Superior temporal gyrus (tissue), 1 donor: Measurements from ENCODE around the gene DPP6.
"Not testable (repeated sequence)": the region's sequence is repeated elsewhere in the genome, so short reads cannot be mapped to it uniquely, and the experiment has no call there.

Experiments
- DNase-seq: peaks from one replicate; pipeline ENCODE4 v3.0.0-alpha.2; 2016; ENCODE audit errors: extremely low spot score

The DPP6 gene

GRCh38 chr7:154072395-154073181 is 20.4 kb downstream of the DPP6 start:
- DNase-seq: not testable (repeated sequence)

DNA sequence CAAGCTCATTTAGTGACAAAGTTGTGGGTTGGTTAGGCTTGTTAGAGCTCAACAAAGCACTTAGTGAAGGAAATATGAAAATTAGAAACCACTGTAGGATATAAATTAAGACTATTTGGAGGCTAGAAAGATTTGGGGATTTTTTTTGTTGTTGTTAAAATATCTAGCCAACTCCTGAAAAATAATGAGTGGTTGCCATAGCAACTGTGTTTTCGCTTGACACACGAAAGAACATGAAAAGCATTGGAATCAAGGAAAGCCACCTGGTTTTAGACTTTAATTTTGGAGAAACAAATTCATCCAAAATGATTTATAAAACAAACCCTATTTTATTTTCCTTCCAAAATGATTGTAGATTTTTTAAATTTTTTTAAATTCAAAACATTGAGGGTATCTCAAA is 26.3 kb downstream of the DPP6 start:
- DNase-seq: not testable (repeated sequence)

- not testable (repeated sequence) for DNase-seq
Observed at GRCh38 chr7:154080249-154080648, 28.1 kb downstream of the DPP6 start.

- DNase-seq: peak; percentile 60
Observed at GRCh38 chr7:154087037-154087725, 35.0 kb downstream of the DPP6 start.

DNA sequence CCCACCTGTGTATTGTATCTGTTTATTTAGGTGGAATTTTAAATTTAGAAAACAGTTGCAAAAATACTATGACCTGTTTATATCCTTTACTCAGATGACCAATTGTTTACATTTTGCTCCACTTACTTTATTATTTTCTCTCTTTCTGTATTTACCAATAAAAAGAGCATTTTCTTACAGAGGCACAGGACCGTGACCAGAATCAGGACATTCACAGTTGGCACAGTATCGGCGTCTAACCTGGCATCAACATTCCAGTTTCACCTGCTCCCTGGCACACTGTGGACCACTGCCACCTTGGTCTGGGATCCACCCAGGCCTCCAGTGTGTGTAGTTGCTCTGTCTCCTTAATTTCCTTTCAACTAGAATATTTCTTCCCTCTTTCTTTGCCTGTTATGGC is 39.9 kb downstream of the DPP6 start:
- DNase-seq: not testable (repeated sequence)

DNA sequence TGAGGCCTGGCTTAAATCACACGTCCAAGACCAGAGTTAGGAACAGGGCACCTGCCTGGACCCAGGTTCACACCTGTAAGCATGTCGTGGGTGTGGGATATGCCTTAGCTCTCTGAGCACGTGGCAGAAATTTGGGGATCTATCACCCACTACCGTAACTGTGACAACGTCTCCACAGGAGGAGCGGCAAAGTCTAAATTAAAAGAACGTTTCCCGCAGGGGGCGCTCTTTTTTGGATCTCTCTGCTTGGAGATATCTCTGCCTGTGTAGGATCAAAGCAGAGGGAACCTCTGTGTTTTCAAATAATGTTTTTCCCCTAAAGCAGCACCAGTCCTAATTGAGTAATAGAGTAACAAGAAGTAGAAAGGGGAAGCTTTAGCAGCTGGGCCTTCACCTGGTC is 43.0 kb downstream of the DPP6 start:
- DNase-seq: not testable (repeated sequence)

- not testable (repeated sequence) for DNase-seq
Observed at GRCh38 chr7:154105063-154105462, 52.9 kb downstream of the DPP6 start.

DNA sequence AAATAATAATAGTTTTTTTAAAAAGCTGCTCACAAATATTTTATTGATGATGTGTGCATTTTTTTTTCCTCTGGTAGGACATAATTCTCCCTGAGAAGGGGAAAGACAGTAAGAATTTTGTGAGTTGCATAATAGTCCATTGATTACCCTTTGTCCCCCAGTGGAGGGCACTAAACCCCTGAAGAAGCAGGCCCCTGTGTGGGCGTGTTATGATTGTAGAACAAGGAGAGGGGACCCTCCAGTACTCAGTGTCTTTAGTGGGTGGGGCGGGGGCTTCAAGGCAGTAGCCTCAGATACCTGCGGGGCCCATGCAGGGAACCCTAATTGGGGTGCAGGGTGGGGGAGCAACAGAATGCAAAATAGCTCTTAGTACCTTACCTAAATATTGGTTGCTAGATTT is 57.4 kb downstream of the DPP6 start:
- DNase-seq: not testable (repeated sequence)

DNA sequence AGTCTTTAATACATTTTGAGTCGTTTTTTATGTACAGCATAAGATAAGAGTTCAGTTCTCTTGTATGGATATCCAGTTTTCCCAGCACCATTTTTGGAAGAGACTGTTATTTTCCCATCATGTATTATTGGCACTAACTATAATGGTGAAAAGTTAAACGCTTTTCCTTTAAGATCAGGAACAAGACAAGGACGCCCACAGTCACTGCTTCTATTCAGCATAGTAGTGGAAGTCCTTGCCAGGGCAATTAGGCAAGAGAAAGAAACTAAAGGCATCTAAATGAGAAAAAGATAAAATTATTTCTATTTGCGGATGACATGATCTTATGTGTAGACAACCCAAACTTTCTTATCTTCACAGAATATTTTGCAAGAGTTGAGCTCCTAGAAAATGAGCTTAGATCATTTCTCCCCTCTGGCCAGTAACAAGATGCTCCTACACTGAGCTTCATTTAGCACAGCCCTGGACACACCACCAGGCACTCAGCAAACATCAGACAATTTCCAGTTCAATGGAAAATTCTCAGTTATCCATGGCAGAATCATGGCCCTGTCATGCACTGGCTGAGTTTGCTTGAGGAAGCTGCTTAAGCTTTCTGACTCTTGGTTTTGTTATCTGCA is 61.6 kb downstream of the DPP6 start:
- not testable (repeated sequence) for DNase-seq

DNA sequence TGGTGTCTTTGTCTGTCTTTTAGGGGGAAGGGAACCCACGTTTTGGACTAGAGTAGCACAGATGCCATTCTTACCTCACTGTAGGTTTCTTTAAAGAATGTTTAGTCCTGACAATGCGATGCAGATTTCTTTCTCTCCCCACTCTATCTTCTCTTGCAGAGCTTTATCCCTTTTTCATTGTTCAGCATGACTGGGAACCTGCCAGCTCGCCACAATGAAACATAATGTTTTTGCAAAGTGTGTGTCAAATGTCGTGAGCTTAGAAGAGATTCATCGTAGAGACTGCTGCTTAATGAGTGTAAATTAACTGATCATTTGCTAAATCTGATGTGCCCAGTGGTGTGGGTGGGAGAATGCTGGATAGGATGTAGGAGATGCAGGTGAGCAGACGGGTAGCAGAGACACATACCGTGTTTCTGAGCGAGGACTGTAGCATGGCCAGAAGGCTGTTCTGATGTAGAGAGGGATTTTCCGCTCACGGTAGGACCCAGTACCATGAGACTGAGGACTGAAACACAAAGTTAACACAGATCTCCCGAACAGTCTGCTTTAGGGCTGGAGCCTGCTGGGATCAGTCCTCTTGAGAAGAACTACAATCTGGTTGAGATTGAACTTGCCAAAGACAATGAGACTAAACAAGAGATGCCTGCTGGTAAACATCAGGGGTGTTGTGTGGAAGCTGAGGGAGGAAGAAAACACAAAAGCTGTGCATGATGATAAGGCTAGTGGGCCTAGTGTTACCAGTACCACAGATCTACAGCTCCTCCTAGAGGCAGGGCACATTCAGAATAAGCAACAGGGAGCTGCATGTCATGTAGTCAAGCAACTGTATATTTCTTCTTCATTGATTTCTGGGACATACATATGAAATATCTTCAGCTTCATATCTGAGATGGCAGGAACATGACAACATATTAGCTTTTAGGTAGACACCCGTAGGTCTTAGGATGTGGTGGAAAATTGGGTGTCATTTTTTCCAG is 65.5 kb downstream of the DPP6 start:
- not testable (repeated sequence) for DNase-seq

DNA sequence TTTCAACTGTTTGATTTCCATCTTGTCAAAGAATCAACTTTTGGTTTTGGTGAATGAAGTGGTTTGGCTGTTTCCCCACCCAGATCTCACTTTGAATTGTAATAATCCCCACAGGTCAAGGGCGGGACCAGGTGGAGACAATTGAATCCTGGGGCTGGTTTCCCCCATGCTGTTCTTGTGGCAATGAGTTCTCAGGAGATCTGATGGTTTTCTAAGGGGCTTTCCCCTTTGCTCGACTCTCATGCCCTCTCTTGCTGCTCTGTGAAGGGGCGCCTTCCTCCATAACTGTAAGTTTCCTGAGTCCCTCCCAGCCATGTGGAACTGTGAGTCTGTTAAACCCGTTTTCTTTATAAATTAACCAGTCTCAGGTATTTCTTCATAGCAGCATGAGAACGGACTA is 68.6 kb downstream of the DPP6 start:
- not testable (repeated sequence) for DNase-seq

GRCh38 chr7:154122720-154123119 is 70.5 kb downstream of the DPP6 start:
- DNase-seq: not testable (repeated sequence)

DNA sequence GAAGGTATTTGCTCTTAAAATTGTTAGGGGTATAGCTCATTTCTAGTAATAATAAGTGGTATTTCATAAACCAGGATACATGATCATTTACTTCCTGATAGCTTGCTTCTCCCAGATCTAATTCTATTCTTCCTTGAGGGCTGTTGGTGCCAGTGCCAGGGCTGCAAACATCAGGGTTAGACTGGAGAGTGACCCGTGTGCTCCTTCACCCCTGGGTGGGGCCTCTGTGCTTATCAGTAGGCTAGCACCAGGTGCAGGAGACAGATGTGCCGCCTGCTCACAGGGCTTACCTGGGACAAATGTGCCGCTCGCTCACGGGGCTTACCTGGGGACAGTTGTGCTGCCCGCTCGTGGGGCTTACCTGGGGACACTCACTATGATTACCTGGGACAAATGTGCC is 71.2 kb downstream of the DPP6 start:
- not testable (repeated sequence) for DNase-seq

DNA sequence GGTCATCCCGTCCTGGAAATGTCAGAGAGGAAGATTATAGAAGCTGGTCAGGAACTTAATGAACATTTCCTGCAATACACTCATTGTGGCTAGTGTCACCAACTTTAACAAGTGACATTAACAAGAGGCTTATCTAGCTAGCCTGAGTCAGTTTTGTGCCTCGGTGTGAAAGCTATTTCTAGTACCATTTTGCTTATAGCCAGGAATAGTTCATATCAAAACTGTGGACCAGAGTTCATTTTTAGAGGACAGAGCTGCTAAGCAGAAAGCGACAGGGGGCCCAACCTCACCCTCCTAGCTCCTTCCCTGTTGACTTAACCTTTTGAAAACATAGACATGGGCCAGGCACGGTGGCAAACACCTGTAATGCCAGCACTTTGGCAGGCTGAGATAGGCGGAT is 76.9 kb downstream of the DPP6 start:
- DNase-seq: not testable (repeated sequence)

GRCh38 chr7:154132617-154133016 is 80.4 kb downstream of the DPP6 start:
- not testable (repeated sequence) for DNase-seq

GRCh38 chr7:154133703-154134277 is 81.6 kb downstream of the DPP6 start:
- DNase-seq: not testable (repeated sequence)

- DNase-seq: not testable (repeated sequence)
Observed at GRCh38 chr7:154134698-154135097, 82.5 kb downstream of the DPP6 start.

DNA sequence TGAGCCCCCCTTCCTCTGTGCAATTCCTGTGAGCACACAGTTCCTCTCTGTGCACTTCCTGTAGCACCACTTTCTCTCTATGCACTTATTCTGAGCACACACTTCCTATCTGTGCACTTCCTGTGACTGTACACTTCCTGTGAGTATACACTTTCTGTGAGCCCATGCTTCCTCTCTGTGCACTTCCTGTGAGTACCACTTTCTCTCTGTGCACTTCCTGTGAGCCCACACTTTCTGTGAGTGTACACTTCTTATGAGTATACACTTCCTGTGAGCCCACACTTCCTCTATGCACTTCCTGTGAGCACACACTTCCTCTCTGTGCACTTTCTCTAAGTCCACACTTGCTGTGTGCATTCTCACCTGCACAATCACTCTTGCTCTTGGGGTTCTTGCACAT is 83.4 kb downstream of the DPP6 start:
- not testable (repeated sequence) for DNase-seq

- not testable (repeated sequence) for DNase-seq
Observed at GRCh38 chr7:154145922-154146706, 93.9 kb downstream of the DPP6 start.

- not testable (repeated sequence) for DNase-seq
Observed at GRCh38 chr7:154146707-154147038, 94.5 kb downstream of the DPP6 start.
